ENCODE results near the gene TEF. TPM values are rescaled to one million over a fixed set of nuclear protein-coding genes. Genes with fewer than 3 reads are reported as not detected.
A peak's percentile ranks its signal among the peaks of the same experiment; 100 is the strongest.

Gene TEF
- total RNA-seq = 2.2 TPM

- peak; percentile 94 to 99 (median 98) for DNase-seq (ENCODE audit: low read depth in 2 of 3, low spot score in 2 of 3)
These were observed at the start of gene TEF for GRCh38 chr22:41381329-41382097. Gene TEF (plus strand): TSS chr22:41381942. CDS start chr22:41382045, 103 bp downstream.

GRCh38 chr22:41332217-41332939, 49.4 kb upstream of the TEF start:
- DNase-seq (ENCODE audit: low read depth in 2 of 3, low spot score in 2 of 3) = no peak

GRCh38 chr22:41333806-41334205, 47.9 kb upstream of the TEF start:
- DNase-seq (ENCODE audit: low read depth in 2 of 3, low spot score in 2 of 3) = no peak

- no peak for DNase-seq (ENCODE audit: low read depth in 2 of 3, low spot score in 2 of 3)
These were observed 47.5 kb upstream of the TEF start for GRCh38 chr22:41334215-41334614.

GRCh38 chr22:41334951-41335635, 46.6 kb upstream of the TEF start:
- no peak for DNase-seq (ENCODE audit: low read depth in 2 of 3, low spot score in 2 of 3)

GRCh38 chr22:41338614-41339212, 43.0 kb upstream of the TEF start:
- DNase-seq (ENCODE audit: low read depth in 2 of 3, low spot score in 2 of 3) = no peak

- DNase-seq (ENCODE audit: low read depth in 2 of 3, low spot score in 2 of 3) = no peak
These were observed 41.9 kb upstream of the TEF start for GRCh38 chr22:41339823-41340222.

- no peak for DNase-seq (ENCODE audit: low read depth in 2 of 3, low spot score in 2 of 3)
These were observed 41.4 kb upstream of the TEF start for GRCh38 chr22:41340357-41340756.

- DNase-seq (ENCODE audit: low read depth in 2 of 3, low spot score in 2 of 3) = no peak
These were observed 40.7 kb upstream of the TEF start for GRCh38 chr22:41341012-41341411.

GRCh38 chr22:41341990-41342389, 39.8 kb upstream of the TEF start:
- no peak for DNase-seq (ENCODE audit: low read depth in 2 of 3, low spot score in 2 of 3)

GRCh38 chr22:41343300-41343699, 38.4 kb upstream of the TEF start:
- DNase-seq (ENCODE audit: low read depth in 2 of 3, low spot score in 2 of 3) = no peak

- no peak for DNase-seq (ENCODE audit: low read depth in 2 of 3, low spot score in 2 of 3)
These were observed 38.0 kb upstream of the TEF start for GRCh38 chr22:41343717-41344116.

- DNase-seq (ENCODE audit: low read depth in 2 of 3, low spot score in 2 of 3) = no peak
These were observed 37.5 kb upstream of the TEF start for GRCh38 chr22:41344189-41344788.

GRCh38 chr22:41345807-41346335, 35.9 kb upstream of the TEF start:
- DNase-seq (ENCODE audit: low read depth in 2 of 3, low spot score in 2 of 3) = no peak

- DNase-seq (ENCODE audit: low read depth in 2 of 3, low spot score in 2 of 3) = no peak
These were observed 34.5 kb upstream of the TEF start for GRCh38 chr22:41347066-41347859.

GRCh38 chr22:41348964-41349484, 32.7 kb upstream of the TEF start:
- no peak for DNase-seq (ENCODE audit: low read depth in 2 of 3, low spot score in 2 of 3)

- no peak for DNase-seq (ENCODE audit: low read depth in 2 of 3, low spot score in 2 of 3)
These were observed 31.7 kb upstream of the TEF start for GRCh38 chr22:41350087-41350486.

- DNase-seq (ENCODE audit: low read depth in 2 of 3, low spot score in 2 of 3) = no peak
These were observed 30.7 kb upstream of the TEF start for GRCh38 chr22:41351011-41351410.

- DNase-seq (ENCODE audit: low read depth in 2 of 3, low spot score in 2 of 3) = no peak
These were observed 29.7 kb upstream of the TEF start for GRCh38 chr22:41352058-41352457.
